ENCODE results near the gene PIK3CA.

GRCh38 chr3:179164857-179165256 is 16.7 kb downstream of the PIK3CA start:
- no peak for TF ChIP-seq CTCF (IDR thresholded peaks at IDR 0.05; ENCODE audit: insufficient read depth, low read depth, low read length)
- TF ChIP-seq EZH2 (IDR thresholded peaks at IDR 0.05; ENCODE audit: insufficient read depth, low read length) = no peak
